ENCODE measurements around the gene FER.
"Not testable (repeated sequence)": the region's sequence is repeated elsewhere in the genome, so short reads cannot be mapped to it uniquely, and the experiment has no call there.

Gene FER

GRCh38 chr5:108747774-108748400 lies at the start of gene FER:
FER (plus strand) TSS chr5:108747897; CDS start chr5:108798183, 50,286 bp downstream.
- DNase-seq = peak; percentile 39

GRCh38 chr5:108700388-108700787 lies 47.3 kb upstream of the FER start:
- not testable (repeated sequence) for DNase-seq

DNA sequence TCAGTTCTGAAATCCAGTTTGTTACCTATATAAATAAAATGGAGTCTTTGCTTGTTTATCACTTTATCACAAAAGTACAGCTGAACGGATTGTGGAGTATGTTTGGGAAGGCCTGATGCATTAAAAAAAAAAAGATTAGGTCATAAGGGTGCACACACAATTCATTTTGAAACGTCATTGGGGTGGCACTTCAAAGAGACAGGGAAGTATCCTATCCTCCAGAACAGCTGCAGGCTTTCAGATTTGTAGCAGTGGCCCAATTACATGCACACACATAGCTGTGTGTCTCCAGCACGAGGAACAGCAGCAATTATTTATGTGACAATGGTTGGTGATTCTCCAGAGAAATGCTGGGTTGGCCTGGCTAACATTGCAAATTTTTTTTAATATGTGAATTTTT lies 46.8 kb upstream of the FER start:
- DNase-seq = no peak

DNA sequence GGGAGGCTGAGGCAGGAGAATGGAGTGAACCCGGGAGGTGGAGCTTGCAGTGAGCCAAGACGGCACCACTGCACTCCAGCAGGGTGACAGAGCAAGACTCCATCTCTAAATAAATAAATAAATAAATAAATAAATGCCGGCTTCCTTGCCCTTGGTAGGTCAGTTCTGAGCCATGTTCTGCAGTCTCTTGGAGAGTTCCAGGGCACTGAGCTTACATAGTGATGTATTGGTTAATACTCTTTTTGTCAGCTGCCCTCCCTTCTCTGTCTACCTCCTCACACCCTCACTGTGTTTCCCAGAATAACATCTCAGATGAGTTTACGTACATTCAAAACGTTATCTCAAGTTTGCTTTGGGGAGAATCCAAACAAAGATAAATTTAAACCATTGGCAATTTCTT lies 45.2 kb upstream of the FER start:
- no peak for DNase-seq

DNA sequence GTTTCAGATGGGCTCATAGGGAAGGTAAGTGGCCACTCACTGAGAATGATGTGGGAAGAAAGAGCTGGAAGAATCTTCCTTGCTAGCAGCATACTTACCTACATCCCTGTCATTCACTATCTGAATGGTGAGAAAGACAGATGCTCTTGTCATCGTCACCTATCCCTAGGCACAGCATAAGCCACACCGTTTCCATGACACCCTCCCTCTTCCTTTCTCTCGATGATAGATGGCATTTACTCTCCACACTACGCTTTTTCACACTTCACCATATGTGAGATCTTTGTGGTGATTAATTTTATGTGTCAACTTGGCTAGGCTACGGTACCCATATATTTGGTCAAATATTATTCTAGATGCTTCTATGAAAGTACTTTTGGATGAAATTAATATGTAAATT lies 44.4 kb upstream of the FER start:
- DNase-seq = no peak

- DNase-seq = no peak
Measured at GRCh38 chr5:108707141-108707540, 40.6 kb upstream of the FER start.

DNA sequence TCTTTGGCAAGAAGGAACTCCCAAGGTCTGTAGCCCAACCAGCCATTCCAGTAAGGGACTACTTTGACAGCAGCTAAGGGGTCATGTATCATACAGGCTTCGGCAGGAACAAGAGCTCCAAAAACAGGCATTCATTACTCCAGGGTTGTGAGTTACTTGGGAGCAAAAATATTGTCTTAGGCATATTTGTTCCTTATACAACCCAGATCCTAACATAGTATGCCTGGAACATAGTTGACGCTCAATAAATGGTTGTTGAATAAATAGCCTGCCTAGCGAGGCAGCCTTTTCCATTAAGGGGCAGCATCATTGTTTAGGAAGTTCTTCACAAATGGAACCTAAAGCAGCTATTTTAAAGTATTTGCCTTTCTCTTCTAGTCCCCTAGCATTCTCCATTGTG lies 35.8 kb upstream of the FER start:
- DNase-seq = no peak

DNA sequence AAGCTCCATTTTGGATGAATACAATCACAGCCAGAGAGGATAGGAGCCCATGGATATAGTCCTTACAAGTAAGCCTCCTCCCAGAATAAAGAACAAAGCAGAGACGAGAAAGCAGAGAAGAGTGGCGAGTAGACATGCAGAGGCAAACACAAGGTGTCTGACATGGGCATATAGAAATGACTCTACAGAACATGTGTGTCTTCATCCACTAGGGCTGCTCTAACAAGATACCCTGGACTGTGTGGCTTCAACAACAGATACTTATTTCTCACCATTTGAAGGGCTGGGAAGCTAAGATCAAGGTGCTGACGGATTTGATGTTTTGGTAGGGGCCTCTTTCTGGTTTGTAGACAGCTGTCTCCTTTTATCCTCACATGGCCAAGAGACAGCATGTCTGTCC lies 32.3 kb upstream of the FER start:
- DNase-seq = no peak

DNA sequence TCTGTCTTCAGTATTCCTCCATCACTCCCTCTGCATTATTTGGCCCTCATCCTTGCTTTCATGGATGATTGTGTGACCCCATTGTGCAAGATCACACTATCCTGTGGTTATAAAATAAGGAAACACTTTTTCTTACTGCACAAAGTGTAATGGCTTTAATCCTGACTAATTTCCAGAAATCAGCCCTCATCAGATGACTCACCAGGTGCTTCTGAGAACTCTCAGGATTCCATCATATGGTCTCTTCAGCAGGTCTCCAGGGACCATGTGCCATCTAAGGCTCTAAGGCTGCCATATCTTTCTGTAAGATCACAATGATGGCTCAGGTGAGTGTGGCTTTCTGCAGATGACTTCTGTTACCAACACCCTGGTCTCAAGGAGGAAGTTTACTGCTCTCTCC lies 27.3 kb upstream of the FER start:
- no peak for DNase-seq

DNA sequence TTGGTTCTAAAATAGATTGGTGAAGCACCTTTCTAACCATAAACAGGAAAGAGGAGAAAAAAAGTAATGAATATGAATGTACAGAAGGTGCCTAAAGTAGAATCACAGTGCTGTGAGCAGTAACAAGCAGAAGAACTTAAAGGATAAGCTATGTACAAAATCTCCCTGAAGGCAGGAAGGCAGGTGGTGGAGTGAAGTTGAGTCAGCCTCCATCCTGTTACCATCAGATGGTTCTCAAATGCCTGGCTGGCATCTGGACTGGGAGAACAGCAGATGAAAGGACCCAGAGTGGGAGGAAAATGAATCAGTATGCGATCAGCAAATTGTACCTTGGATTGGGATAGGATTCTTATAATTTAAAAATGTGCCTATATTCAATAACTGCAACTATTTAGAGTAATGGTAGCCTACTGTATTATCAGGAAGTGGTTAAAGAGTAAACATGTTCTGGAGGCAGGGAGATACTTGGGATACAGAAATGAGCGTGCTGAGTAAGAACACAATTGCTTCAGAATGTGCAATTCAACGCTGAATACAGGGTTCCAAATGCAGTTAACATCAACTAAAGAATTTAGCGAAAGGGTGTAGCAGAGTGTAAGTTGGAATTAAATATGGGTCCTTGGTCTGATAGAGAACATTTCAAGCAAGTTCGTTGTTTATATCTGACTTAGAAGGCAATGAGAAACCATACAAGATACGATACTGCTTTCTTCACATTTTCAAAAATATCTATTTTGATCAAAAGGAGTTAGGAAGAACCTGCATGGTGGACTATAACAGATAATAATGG lies 21.1 kb upstream of the FER start:
- no peak for DNase-seq

GRCh38 chr5:108727236-108727650 lies 20.5 kb upstream of the FER start:
- DNase-seq = no peak

DNA sequence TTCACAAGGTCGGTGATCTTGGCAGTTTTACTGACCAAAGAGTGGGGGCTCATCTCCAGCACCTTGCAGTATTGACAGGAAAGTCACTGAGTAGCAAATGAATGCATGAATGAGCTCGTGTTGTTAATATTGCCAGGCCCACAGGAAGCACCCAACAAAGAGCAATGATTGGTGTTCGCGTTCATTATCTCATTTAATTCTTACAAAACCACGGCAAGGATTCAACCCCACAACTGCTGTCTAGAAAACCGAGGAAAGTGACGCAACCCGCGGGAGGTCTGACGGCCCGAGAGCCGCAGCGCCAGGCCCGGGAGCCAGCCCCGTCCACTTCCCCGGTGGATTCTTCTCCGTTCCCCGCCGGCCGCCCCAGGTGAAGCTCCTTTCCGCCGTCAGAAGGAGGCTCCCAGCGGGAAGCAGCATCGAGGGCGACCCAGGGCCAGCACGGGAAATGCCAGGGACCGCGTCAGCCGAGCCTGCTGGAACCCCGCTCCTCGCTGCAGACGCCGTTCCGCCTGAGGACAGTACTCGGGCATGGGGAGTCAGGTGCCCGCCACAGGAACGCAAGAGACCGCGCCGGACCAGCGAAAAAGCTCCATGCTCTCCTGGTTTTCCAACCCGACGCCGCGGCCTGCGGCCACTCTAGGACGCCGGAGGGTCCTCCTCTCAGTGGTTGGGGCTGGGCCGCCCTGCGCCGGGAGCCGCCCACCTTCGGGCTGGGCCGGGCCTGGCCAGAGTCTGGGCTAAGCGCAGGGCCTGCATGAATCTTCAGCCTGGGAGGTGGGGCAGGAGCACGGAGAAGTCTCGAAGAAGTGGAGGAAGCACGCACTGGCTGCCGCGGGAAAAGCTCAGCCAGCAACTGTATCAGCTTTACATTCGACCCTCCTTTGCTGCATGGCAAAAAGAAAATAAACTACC lies 19.8 kb upstream of the FER start:
- DNase-seq = peak; percentile 70

DNA sequence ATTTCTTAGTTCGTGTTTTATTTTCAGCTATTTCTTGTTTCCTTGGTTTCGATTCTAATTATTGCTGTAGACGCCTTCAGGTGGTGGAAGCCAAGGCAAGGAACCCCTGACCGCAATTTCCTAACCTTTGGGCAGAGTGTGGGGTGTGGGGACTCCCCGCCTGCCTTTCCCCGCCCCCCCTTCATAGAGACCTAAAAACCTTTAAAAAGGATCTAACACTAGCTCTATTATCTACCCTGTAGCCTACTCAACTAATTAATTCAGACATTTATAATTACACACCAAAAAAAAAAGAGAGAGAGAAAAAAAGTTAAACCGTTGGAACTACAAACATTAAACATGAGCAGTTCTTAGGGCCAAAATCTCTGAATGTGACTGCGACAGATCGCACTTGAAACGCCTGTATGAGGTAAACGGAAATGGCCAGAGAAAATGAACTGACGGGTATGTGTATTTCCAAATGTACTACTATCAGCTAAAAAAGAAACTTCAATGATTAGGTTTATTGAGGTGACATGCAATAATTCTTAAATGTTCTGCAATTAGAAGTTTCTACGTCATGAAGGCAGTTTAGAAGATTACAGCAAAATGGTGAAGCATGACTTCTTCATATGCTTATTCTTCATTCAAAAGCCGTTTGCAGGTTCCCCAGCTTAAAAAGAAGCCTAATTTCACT lies 19.0 kb upstream of the FER start:
- DNase-seq = no peak

- DNase-seq = no peak
Measured at GRCh38 chr5:108729242-108729615, 18.5 kb upstream of the FER start.

DNA sequence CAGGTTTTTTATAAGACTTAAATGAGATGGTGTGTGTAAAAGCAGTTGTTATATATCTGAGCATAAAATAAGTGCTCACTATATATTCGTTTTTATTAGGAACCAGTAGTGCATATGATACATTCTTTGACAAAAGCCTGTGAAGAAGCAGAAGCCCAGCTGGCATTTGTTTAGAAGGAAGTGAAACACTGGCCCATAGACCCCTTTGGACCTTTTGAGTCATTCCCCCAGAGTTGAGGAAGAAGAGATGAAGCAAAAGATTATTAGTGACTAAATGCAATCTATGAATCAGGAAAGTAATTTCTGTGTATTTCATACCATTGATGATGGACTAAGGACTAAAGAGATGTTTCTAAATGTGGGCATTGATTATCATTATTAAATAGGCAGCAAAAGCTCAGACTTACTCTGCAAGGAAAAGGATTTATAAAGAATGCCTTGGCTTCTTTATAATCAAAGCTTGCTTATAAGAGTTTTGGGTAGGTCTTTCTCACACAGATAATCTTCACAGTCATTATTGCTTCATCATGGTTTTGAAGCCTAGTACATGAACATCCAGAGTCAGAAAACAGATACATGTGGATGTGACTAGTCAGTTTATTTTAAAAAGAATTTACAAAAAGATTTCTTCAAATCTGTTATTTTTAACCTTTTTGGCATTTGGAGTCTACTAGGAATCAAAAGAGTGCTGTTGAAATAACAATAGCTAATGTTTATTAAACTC lies 16.9 kb upstream of the FER start:
- no peak for DNase-seq

DNA sequence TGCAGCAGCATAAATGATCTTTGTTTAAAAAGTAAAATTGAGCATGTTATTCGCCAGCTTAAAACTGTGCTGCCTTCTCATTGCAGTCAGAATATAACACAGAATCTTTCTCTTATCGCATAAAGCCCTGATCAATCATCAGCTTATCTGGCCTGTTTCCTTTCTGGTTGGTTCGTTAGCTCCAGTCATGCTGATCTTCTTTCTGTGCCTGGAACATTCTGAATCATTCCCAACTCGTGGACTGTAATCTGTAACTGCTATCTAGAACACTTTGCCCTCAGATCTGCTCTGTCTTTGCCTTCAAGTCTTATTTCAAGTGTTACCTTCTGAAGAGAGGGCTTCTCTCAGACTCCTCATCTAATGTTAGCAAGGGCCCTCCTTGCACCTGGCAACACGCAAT lies 11.9 kb upstream of the FER start:
- no peak for DNase-seq

- DNase-seq = no peak
Measured at GRCh38 chr5:108736855-108737254, 10.8 kb upstream of the FER start.

DNA sequence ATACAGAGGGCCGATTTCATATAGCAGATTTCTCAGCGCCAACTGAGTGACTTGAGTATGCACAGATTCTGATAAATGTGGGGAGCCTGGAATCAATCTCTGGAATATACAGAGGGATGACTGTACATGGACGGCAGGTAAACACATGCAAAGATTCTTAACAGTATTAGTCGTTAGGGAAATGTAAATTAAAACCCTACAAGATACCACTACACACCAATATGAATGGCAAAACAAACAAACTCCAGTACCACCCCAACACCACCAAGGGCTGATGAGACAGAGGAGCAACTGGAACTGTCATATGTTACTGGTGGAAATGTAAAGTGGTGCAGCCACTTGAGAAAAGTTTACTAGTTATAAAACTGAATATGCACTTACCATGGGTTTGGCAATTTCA lies 8.3 kb upstream of the FER start:
- no peak for DNase-seq

- DNase-seq = no peak
Measured at GRCh38 chr5:108739906-108740305, 7.8 kb upstream of the FER start.

- DNase-seq = no peak
Measured at GRCh38 chr5:108743319-108743718, 4.4 kb upstream of the FER start.

- DNase-seq = no peak
Measured at GRCh38 chr5:108743846-108744245, 3.9 kb upstream of the FER start.

DNA sequence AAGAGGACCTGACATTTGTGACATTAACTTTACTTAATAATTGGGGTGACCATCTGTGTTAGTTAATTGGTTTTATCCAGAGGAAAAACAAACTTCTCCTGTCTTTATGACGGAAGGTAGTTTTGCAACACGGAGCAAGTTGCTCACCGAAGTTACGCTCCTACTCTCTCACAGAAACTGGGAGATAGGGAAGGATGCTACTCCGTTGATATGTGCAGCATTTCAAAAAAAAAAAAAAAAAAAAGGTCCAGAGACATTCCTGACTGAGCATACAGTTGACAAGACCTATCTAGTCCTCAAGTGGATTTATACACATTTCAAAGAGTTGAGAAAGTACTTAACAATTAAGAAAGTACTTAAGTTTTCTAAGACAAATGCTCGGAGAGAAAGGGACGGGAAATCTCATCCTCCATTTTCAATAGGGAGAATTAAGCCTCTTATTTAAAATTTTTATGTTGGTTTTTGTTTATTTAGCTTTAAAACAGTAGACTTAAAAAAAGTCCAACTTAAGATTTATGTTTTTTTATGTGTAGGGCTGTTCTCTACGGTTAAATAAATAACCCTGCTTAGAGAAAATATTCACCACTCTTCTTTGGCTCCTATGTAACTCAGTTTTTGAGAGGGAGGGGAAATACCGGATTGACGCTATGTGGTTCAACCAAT lies 455 bp upstream of the FER start:
- DNase-seq = no peak

Data from NCI-H1092 treated with DMSO at 0.1 percent for 48 hours (cell line).